Thoracic aorta endothelial cell (primary cell): ENCODE results near the gene HNRNPA3. TPM values are rescaled to one million over a fixed set of nuclear protein-coding genes. Genes with fewer than 3 reads are reported as not detected.

Experiments
- small RNA-seq: library from RNA; depleted of rRNA; stranded (forward); fragments of <200 nt; gene quantifications from one replicate; pipeline ENCODE3, GENCODE V24; 2012
- total RNA-seq: library from RNA; depleted of rRNA; stranded (reverse); fragments of >200 nt; gene quantifications from 2 replicates; pipeline ENCODE4 v1.2.3, GENCODE V29; 2012

HNRNPA3 gene
- total RNA-seq: 112 and 122 TPM in 2 replicates

DNA sequence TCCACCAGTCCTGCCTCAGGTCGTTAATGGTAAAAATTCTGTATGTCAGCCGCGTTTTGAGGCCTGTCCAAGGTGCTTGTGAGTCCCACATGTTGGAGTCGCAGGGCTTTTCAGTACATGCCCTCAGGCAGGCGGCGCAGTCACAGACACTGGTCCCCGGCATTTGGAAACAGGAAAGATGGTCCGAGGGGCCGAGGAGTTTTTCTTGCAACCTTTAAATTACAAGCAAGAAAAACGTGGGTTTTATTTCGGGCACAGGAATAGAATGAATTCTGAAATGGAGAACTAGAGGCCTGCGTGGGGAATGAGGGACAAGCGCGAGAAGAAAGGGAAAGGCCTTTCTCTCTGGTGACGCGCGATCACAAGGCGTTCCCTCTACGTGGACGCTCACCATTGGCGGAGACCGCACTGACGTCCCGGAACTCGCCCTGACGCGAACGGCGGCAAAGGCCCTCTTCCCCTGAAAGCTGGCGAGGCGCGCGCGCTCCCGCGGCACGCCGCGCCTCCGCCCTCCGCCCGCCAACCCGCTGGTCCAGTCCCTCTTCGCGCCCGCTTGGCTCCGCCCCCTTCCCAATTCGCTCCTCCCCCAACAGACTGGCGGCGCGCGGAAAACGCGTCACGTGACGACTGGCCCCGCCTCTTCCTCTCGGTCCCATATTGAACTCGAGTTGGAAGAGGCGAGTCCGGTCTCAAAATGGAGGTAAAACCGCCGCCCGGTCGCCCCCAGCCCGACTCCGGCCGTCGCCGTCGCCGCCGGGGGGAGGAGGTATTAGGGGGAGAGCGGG, at the start of gene HNRNPA3:
Gene HNRNPA3 (plus strand): TSS at position 689 of the 785 bp plus-strand sequence. CDS start 6 bp downstream, at position 695.

DNA sequence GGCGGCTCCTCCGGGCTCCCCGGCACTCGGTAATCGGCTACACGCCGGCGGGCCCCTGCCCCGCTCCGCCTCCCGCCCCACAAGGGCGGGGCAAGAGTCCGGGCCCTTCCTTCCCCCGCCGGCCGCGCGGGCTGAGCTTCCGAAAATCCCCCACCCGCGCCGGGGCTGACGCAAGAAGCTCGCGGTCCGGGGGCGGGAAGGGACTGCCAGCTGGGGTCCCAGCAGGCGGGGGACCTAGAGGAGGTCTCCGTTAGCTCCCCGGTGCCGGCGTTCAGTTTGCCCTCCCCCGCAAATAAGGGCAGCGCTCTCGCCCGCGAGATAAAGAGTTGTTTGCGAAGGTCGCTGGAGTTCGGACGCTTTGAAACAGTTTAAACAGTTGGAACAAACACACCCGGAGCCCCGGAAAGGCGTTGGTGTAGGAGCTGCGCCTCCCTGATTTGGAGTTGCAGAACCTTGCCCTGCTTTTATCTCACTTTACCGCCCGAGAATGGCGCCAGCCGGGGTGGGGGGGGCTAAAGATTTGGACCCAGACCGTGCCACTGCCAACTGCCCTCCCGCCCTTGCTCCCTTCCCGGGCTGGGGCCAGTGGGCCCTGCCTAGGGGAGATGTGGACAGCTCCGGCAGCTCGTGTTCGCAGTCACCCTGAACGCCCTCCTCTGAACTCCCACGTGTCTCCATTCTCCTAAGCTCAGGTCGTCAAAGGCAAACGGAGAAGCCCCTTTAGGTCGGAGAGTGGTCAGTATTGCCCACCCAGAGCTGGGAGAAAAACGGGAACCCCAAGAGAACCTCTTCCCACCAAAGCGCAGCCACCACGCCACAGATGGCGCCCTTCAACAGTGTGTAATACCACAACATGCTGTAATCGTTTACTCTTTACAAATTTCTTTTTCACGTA, 52.3 kb downstream of the HNRNPA3 start, which contains the start of gene NFE2L2:
Gene NFE2L2 (minus strand): TSS at position 35 of the 895 bp plus-strand sequence. CDS start 151 bp downstream, outside the sequence.

Small RNA genes within 50 kb of the gene (small RNA-seq; reads per million reads assigned to genes)
- gene MIR3128 (not detected), gene RF00019 (not detected)

Other genes with a start within 250 kb of the HNRNPA3 start
- gene NFE2L2, start 51.9 kb downstream of the HNRNPA3 start, total RNA-seq: 81.2 and 98.3 TPM in 2 replicates
- 89.2 and 91.5 TPM in 2 replicates for gene AGPS, start 180.0 kb downstream of the HNRNPA3 start, total RNA-seq